Fibroblast of lung (primary cell): Measurements from ENCODE around the gene CAVIN1. TPM values are rescaled to one million over a fixed set of nuclear protein-coding genes. Genes with fewer than 3 reads are reported as not detected.
A peak's percentile ranks its signal among the peaks of the same experiment; 100 is the strongest.

Experiments
- DNase-seq, 2 donors: peaks; one replicate each; pipeline versions ENCODE4 v3.0.0 to v3.0.0-alpha.2; 2010; ENCODE audit warnings: low read depth in 2 of 2
- H2AFZ ChIP-seq: 2 replicates; pipeline ENCODE4 v1.5.1; 2012; ENCODE audit warnings: low read length, control low read depth, inconsistent platforms
- H3K27ac ChIP-seq: 2 replicates; pipeline ENCODE4 v1.5.1; 2011; ENCODE audit warnings: low read length, control low read depth; ENCODE audit not compliant: insufficient read depth
- H3K27me3 ChIP-seq: 2 replicates; pipeline ENCODE4 v1.5.1; 2011; ENCODE audit warnings: mild to moderate bottlenecking, low read length; ENCODE audit not compliant: control insufficient read depth, insufficient read depth
- H3K36me3 ChIP-seq: 2 replicates; pipeline ENCODE4 v1.5.1; 2011; ENCODE audit warnings: low read length; ENCODE audit not compliant: control insufficient read depth, insufficient read depth
- H3K4me1 ChIP-seq: 2 replicates; pipeline ENCODE4 v1.5.1; 2011; ENCODE audit warnings: low read length; ENCODE audit not compliant: control insufficient read depth, insufficient read depth; ENCODE audit errors: extremely low read depth
- H3K4me2 ChIP-seq: 2 replicates; pipeline ENCODE4 v1.5.1; 2011; ENCODE audit warnings: low read length, control low read depth; ENCODE audit not compliant: insufficient read depth; ENCODE audit errors: extremely low read depth
- H3K4me3 ChIP-seq, 4 experiments: fragments of 200-600 bp in 1 of 4; sonication (generic) in 1 of 4; replicated peaks in 1 of 4; 2 replicates each; pipeline ENCODE4 v1.5.1; 2011 to 2016; ENCODE audit warnings: low read length in 4 of 4, low read depth in 3 of 4, mild to moderate bottlenecking in 3 of 4, control low read depth in 2 of 4, inconsistent platforms in 1 of 4, mixed read lengths in 1 of 4; ENCODE audit not compliant: insufficient read depth in 1 of 4; ENCODE audit errors: control extremely low read depth in 1 of 4
- H3K79me2 ChIP-seq: 2 replicates; pipeline ENCODE4 v1.5.1; 2012; ENCODE audit warnings: mild to moderate bottlenecking, low read length, inconsistent platforms; ENCODE audit not compliant: control insufficient read depth, insufficient read depth
- H3K9ac ChIP-seq: 2 replicates; pipeline ENCODE4 v1.5.1; 2011; ENCODE audit warnings: mild to moderate bottlenecking, low read length, control low read depth; ENCODE audit not compliant: insufficient read depth
- H3K9me3 ChIP-seq: 2 replicates; pipeline ENCODE4 v1.5.1; 2012; ENCODE audit warnings: low read depth, low read length; ENCODE audit not compliant: control insufficient read depth, insufficient read depth
- H4K20me1 ChIP-seq: 2 replicates; pipeline ENCODE4 v1.5.1; 2011; ENCODE audit warnings: low read length; ENCODE audit not compliant: control insufficient read depth, insufficient read depth; ENCODE audit errors: extremely low read depth
- EZH2 ChIP-seq: IDR thresholded peaks from 2 replicates; pipeline ENCODE4 v1.5.1; 2012; ENCODE audit warnings: low read length, control low read depth, mild to moderate bottlenecking; ENCODE audit errors: missing control alignments
- polyA plus RNA-seq, 2 donors: library from polyadenylated mRNA; depleted of rRNA in 1 of 2; stranded (reverse) in 1 of 2; unstranded in 1 of 2; fragments of >200 nt; gene quantifications; 2 replicates each; pipeline ENCODE4 v1.2.1, GENCODE V29; 2011 to 2012; ENCODE audit warnings: missing spikeins in 1 of 2
- total RNA-seq: library from RNA; depleted of rRNA; stranded (reverse); fragments of >200 nt; gene quantifications from 2 replicates; pipeline ENCODE4 v1.2.1, GENCODE V29; 2014
- TF ChIP-seq, protein P1 (sequence below), 2 donors: IDR thresholded peaks in 1 of 2; conservative IDR thresholded peaks in 1 of 2; 1 replicate in 1 of 2; 2 replicates in 1 of 2; pipeline ENCODE4 v1.5.1; 2011 to 2012; ENCODE audit warnings: low read length in 2 of 2, control low read depth in 1 of 2, inconsistent platforms in 1 of 2, low read depth in 1 of 2, mild to moderate bottlenecking in 1 of 2

The CAVIN1 gene
- total and polyA plus RNA-seq, 2 donors (not counting 1 experiment from before 2014, with no cell fraction given), result 372 to 490 TPM

DNA sequence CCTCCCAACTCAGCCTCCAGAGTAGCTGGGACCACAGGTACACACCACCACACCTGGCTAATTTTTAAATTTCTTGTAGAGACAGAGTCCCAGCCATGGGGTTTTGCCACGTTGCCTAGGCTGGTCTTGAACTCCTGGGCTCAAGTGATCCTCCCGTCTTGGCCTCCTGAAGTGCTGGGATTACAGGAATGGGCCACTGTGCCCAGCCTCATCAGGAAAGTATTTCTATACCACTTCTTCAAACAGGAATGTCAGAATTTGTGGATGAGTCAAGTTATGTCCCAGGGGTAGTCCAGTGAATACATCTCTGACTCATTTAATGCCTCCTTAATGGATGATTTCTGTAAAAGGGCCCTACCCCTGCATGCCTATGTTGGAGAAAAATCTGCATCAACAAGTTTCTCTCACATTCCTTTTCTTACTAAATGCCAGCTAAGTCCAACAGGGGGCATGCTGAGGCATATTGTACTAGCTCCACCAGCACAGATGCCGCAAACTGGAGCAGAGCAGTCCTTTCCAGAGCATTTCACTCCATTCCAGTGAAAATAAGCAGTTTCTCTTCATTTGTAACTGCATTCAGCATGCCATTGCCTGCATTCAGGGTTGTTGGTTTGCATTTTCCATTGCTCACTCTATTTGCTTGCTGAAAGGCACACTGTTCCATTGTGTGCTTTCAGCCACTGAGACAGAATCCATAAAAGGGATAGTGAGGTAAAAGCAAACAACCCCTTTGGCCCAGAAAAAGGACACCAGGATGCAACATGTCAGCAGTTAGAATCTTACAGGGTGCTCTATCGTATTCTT, 5.3 kb upstream of the CAVIN1 start:
- no peaks in the 10 kb centered on the region for H3K36me3 ChIP-seq
- peak overlapping the region; percentile 30 for H3K4me2 ChIP-seq
- H3K27me3 ChIP-seq, result no peaks in the 10 kb centered on the region
- peaks cover 9% of the 10 kb centered on the region for H3K4me1 ChIP-seq
- TF ChIP-seq, protein P1, sequence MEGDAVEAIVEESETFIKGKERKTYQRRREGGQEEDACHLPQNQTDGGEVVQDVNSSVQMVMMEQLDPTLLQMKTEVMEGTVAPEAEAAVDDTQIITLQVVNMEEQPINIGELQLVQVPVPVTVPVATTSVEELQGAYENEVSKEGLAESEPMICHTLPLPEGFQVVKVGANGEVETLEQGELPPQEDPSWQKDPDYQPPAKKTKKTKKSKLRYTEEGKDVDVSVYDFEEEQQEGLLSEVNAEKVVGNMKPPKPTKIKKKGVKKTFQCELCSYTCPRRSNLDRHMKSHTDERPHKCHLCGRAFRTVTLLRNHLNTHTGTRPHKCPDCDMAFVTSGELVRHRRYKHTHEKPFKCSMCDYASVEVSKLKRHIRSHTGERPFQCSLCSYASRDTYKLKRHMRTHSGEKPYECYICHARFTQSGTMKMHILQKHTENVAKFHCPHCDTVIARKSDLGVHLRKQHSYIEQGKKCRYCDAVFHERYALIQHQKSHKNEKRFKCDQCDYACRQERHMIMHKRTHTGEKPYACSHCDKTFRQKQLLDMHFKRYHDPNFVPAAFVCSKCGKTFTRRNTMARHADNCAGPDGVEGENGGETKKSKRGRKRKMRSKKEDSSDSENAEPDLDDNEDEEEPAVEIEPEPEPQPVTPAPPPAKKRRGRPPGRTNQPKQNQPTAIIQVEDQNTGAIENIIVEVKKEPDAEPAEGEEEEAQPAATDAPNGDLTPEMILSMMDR (conservative IDR thresholded peaks at IDR 0.05 in 1 of 2, IDR thresholded peaks at IDR 0.05 in 1 of 2; ENCODE audit: low read depth in 1 of 2, low read length in 2 of 2), result peak; percentile 81 to 87
- TF ChIP-seq EZH2, result no peak
- H3K9me3 ChIP-seq, result no peaks in the 10 kb centered on the region
- H3K4me3 ChIP-seq, result no peak overlapping the region
- peak overlapping the region; percentile 62 for H3K27ac ChIP-seq
- DNase-seq, result peak; percentile 95 to 98
- H3K9ac ChIP-seq, result no peak overlapping the region
- H4K20me1 ChIP-seq, result no peaks in the 10 kb centered on the region
- no peak overlapping the region for H2AFZ ChIP-seq
- H3K79me2 ChIP-seq, result peaks cover 2% of the 10 kb centered on the region

DNA sequence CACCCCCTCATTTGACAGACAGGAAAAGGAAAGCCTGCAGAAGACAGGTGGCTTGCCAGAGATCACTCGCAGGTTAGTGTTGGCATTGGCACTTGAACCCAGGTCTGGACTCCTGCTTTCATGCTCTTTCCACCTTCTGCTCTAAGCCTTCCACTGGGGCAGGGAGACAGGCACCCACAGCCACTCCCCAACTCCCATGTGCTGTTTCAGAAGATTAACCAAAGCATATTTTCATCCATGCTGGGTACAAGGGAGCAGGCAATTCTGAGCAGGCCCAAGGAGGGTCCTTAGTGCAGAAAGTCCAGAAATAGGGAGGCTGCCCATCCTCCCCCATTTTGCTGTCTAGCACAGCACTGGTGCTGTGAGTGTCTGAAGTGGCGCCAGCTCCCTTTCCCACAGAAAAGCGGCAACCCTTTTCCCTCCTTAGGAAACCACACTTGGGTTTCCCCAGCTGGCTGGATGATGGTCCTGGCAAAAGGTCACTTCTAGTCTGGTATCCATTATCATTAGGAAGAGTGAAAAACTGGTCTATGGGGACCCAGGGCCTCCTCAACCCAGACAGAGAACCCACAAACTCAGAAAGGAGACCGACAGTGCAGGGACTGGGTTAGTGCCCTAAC, 2.0 kb upstream of the CAVIN1 start:
- Histone ChIP-seq H3K36me3 (no peaks in the 10 kb centered on the region), H3K4me2 (no peak overlapping the region), H3K27ac (no peak overlapping the region), H2AFZ (no peak overlapping the region), H3K4me3 (no peak overlapping the region), H3K27me3 (no peaks in the 10 kb centered on the region), H3K79me2 (peaks cover 31% of the 10 kb centered on the region), H3K9me3 (no peaks in the 10 kb centered on the region), H3K9ac (no peak overlapping the region), H3K4me1 (peaks cover 11% of the 10 kb centered on the region), H4K20me1 (no peaks in the 10 kb centered on the region)
- DNase-seq, result peak in 1 of 2 donors; percentile 35
- TF ChIP-seq, protein P1 (conservative IDR thresholded peaks at IDR 0.05 in 1 of 2, IDR thresholded peaks at IDR 0.05 in 1 of 2; ENCODE audit: low read depth in 1 of 2, low read length in 2 of 2), result no peak
- TF ChIP-seq EZH2, result no peak

DNA sequence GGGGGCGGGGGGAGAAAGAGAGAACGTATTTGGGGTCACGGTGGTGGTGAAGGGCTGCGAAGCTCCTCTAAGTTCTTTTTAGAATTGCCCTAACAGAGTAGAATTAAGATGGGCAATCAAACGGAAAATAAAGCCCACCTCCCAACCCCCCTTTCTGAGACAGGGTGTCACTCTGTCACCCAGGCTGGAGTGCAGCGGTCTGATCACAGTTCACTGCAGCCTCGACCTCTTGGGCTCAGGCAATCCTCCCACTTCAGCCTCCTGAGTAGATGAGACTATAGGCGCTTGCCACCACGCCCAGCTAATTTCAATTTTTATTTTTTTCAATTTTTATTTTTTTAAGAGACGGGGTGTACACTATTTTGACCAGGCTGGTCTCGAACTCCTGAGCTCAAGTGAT, 710 bp upstream of the CAVIN1 start:
- Histone ChIP-seq H3K36me3 (no peaks in the 10 kb centered on the region), H3K79me2 (peaks cover 45% of the 10 kb centered on the region), H3K27ac (peak overlapping the region; percentile 97), H3K4me2 (peak overlapping the region; percentile 65), H3K27me3 (no peaks in the 10 kb centered on the region), H3K4me3 (peak overlapping the region; percentile 46 to 100 (median 73)), H3K9ac (no peak overlapping the region), H4K20me1 (peaks cover 3% of the 10 kb centered on the region), H3K9me3 (no peaks in the 10 kb centered on the region), H3K4me1 (peaks cover 10% of the 10 kb centered on the region), H2AFZ (no peak overlapping the region)
- TF ChIP-seq EZH2, result no peak
- TF ChIP-seq, protein P1 (conservative IDR thresholded peaks at IDR 0.05 in 1 of 2, IDR thresholded peaks at IDR 0.05 in 1 of 2; ENCODE audit: low read depth in 1 of 2, low read length in 2 of 2), result no peak
- no peak for DNase-seq
